Smooth muscle cell (in vitro differentiated cells): ENCODE data around the gene GABRP. TPM values are rescaled to one million over a fixed set of nuclear protein-coding genes. Genes with fewer than 3 reads are reported as not detected.

Experiments
- DNase-seq: peaks from one replicate; lab custom pipeline; 2025; ENCODE audit not compliant: unreplicated experiment; lab: John Stamatoyannopoulos, UW
- H2AFZ ChIP-seq: fragments of 200-600 bp; sonication (generic); 2 replicates; pipeline ENCODE4 v1.6.0; 2016; ENCODE audit warnings: antibody characterized with exemption, low read depth, mild to moderate bottlenecking
- H3F3A ChIP-seq: fragments of 200-600 bp; sonication (generic); 2 replicates; pipeline ENCODE4 v1.6.0; 2017; ENCODE audit warnings: antibody characterized with exemption, low read depth
- H3K27ac ChIP-seq: fragments of 200-600 bp; sonication (generic); 2 replicates; pipeline ENCODE4 v1.5.1; 2016; ENCODE audit warnings: low read depth, mild to moderate bottlenecking
- H3K27me3 ChIP-seq: fragments of 200-600 bp; sonication (generic); 2 replicates; pipeline ENCODE4 v1.6.1; 2016; ENCODE audit warnings: low read depth, mild to moderate bottlenecking
- H3K36me3 ChIP-seq: fragments of 200-600 bp; sonication (generic); 2 replicates; pipeline ENCODE4 v1.5.1; 2016; ENCODE audit warnings: low read depth
- H3K4me1 ChIP-seq: fragments of 200-600 bp; sonication (generic); 2 replicates; pipeline ENCODE4 v1.5.1; 2016; ENCODE audit warnings: low read depth
- H3K4me2 ChIP-seq: fragments of 200-600 bp; sonication (generic); 2 replicates; pipeline ENCODE4 v1.6.0; 2016; ENCODE audit warnings: mild to moderate bottlenecking
- H3K4me3 ChIP-seq: fragments of 200-600 bp; sonication (generic); 2 replicates; pipeline ENCODE4 v1.5.1; 2016; ENCODE audit warnings: mild to moderate bottlenecking
- H3K79me2 ChIP-seq: fragments of 200-600 bp; sonication (generic); 2 replicates; pipeline ENCODE4 v1.6.0; 2016; ENCODE audit warnings: low read depth, mild to moderate bottlenecking
- H3K9ac ChIP-seq: fragments of 200-600 bp; sonication (generic); 2 replicates; pipeline ENCODE4 v1.6.0; 2016; ENCODE audit warnings: low read depth
- H3K9me3 ChIP-seq: fragments of 200-600 bp; sonication (generic); replicated peaks from 2 replicates; pipeline ENCODE4 v1.5.1; 2016; ENCODE audit warnings: low read depth
- H4K20me1 ChIP-seq: fragments of 200-600 bp; sonication (generic); 2 replicates; pipeline ENCODE4 v1.6.0; 2016; ENCODE audit warnings: low read depth
- WGBS: methylation state at CpG from one replicate; pipeline ENCODE4 v1.1.7; 2016; ENCODE audit warnings: low lambda C conversion rate; 5-methylcytosine and 5-hydroxymethylcytosine counted together
- polyA plus RNA-seq: library from polyadenylated mRNA; unstranded; fragments of >200 nt; fragmentation: Nextera tagmentation; extraction: Ambion mirVana; gene quantifications from 2 replicates; pipeline ENCODE4 v1.2.1, GENCODE V29; 2016
- total RNA-seq: library from RNA; depleted of rRNA; stranded (reverse); fragments of >200 nt; gene quantifications from 2 replicates; pipeline ENCODE4 v1.2.3, GENCODE V29; 2014
- TF ChIP-seq, protein P1 (sequence below): fragments of 200-600 bp; sonication (generic); IDR thresholded peaks from 2 replicates; pipeline ENCODE4 v1.5.1; 2017; ENCODE audit warnings: borderline replicate concordance, mild to moderate bottlenecking, antibody characterized with exemption; ENCODE audit not compliant: insufficient read depth, poor library complexity, severe bottlenecking

The GABRP gene, protein sequence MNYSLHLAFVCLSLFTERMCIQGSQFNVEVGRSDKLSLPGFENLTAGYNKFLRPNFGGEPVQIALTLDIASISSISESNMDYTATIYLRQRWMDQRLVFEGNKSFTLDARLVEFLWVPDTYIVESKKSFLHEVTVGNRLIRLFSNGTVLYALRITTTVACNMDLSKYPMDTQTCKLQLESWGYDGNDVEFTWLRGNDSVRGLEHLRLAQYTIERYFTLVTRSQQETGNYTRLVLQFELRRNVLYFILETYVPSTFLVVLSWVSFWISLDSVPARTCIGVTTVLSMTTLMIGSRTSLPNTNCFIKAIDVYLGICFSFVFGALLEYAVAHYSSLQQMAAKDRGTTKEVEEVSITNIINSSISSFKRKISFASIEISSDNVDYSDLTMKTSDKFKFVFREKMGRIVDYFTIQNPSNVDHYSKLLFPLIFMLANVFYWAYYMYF
- total RNA-seq: 28.7 and 52.8 TPM in 2 replicates
- polyA plus RNA-seq: 4.1 and 56.0 TPM in 2 replicates

DNA sequence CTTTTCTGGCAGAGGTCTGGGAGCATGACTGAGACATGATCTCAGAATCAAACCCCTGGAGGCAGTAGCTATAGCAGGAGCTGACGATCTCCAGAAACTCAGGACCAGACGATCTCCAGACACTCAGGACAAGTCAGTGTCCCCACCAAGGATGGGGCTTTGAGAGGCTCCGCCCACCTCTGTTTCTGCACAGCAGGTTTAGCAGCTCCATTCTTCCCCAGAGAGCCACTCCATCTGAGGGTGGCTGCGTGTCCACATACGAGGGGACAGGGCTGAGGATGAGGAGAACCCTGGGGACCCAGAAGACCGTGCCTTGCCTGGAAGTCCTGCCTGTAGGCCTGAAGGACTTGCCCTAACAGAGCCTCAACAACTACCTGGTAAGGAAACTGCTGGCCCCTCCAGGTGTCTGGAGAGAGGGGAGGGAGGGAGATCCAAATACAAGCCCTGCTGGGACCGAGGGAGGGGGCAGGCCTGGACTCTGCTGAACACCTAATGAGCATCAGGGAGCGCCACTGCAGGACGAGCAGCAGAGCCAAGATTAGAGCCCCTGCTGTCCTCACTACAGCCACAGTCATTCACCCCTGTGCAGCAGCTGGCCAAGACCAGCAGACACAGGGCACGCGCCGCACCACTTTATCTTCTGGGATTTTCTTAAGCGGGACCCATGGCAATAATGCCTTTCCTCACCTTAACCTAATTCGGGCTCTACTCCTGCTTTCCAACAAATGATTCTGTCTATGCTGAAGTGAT lies at the start of gene GABRP:
Gene GABRP, plus strand, starts transcription at position 228 of the 750 bp plus-strand sequence. CDS start 4,891 bp downstream, outside the sequence.
- no peaks in the 10 kb centered on the region for H3K36me3 ChIP-seq
- H4K20me1 ChIP-seq: no peaks in the 10 kb centered on the region
- no peak within 1 kb of the TSS for H3K4me2 ChIP-seq
- H3K9ac ChIP-seq: no peak within 1 kb of the TSS
- 71% methylated on average over 14 of the region's 14 CpGs for WGBS
- no peak within 1 kb of the TSS for H3K27ac ChIP-seq
- H3K79me2 ChIP-seq: no peaks in the 10 kb centered on the region
- no peak for DNase-seq
- no peaks in the 10 kb centered on the region for H3F3A ChIP-seq
- TF ChIP-seq, protein P1, sequence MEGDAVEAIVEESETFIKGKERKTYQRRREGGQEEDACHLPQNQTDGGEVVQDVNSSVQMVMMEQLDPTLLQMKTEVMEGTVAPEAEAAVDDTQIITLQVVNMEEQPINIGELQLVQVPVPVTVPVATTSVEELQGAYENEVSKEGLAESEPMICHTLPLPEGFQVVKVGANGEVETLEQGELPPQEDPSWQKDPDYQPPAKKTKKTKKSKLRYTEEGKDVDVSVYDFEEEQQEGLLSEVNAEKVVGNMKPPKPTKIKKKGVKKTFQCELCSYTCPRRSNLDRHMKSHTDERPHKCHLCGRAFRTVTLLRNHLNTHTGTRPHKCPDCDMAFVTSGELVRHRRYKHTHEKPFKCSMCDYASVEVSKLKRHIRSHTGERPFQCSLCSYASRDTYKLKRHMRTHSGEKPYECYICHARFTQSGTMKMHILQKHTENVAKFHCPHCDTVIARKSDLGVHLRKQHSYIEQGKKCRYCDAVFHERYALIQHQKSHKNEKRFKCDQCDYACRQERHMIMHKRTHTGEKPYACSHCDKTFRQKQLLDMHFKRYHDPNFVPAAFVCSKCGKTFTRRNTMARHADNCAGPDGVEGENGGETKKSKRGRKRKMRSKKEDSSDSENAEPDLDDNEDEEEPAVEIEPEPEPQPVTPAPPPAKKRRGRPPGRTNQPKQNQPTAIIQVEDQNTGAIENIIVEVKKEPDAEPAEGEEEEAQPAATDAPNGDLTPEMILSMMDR: no peak
- no peaks in the 10 kb centered on the region for H3K9me3 ChIP-seq
- no peaks in the 10 kb centered on the region for H3K27me3 ChIP-seq
- peak within 1 kb of the TSS; percentile 25 for H3K4me3 ChIP-seq
- H2AFZ ChIP-seq: no peak within 1 kb of the TSS
- no peaks in the 10 kb centered on the region for H3K4me1 ChIP-seq

DNA sequence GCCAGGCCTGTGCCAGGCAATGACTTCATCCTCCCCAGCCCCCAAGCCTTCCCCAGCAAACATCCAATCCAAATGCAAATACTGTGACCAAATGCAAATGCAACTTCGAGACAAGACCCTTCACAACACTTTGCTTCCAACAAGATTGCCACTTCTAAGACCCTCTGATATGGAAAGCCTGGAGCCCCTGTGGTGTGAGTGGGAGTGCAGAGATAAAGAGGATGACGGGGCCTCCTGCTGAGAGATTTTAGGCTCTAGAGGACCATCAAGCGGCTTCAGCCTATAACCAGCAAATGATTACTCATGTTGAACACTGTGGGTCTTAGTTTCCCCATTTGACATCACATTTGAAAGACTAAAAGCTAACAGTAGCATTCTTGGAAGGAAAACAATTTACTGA lies 46.6 kb upstream of the GABRP start:
- TF ChIP-seq, protein P1: no peak
- H3K9me3 ChIP-seq: peaks cover 8% of the 10 kb centered on the region
- no peaks in the 10 kb centered on the region for H3K36me3 ChIP-seq
- DNase-seq: no peak
- H3F3A ChIP-seq: no peaks in the 10 kb centered on the region
- H3K9ac ChIP-seq: no peak overlapping the region
- H3K27ac ChIP-seq: no peak overlapping the region
- H3K4me1 ChIP-seq: no peaks in the 10 kb centered on the region
- H3K79me2 ChIP-seq: no peaks in the 10 kb centered on the region
- H4K20me1 ChIP-seq: no peaks in the 10 kb centered on the region
- no peak overlapping the region for H3K4me3 ChIP-seq
- H2AFZ ChIP-seq: no peak overlapping the region
- peaks cover 13% of the 10 kb centered on the region for H3K27me3 ChIP-seq
- no peak overlapping the region for H3K4me2 ChIP-seq
- 58% methylated on average over 3 of the region's 3 CpGs for WGBS

DNA sequence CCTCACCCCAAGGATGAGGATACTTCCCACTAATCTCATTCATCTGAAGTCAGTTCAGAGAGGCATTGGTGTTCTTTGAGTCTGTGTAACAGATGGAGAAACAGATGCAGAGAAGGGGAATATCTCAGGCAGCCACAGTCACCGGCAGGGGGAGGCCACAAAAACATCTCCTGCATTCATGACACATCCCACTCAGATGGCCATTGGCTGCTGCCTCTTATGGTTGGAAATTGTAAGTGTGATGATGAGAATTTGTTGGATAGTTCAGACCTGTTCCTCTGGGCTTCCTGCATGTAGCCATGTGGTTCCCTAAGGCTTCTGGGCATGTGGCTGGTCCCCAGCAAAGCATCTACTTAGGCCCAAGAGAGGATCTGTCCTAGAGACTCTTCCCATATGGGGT lies 45.9 kb upstream of the GABRP start:
- Histone ChIP-seq H3K36me3 (no peaks in the 10 kb centered on the region), H3K9ac (no peak overlapping the region), H3K4me3 (no peak overlapping the region), H3K79me2 (no peaks in the 10 kb centered on the region), H2AFZ (no peak overlapping the region), H4K20me1 (no peaks in the 10 kb centered on the region), H3K9me3 (peaks cover 8% of the 10 kb centered on the region), H3K27ac (no peak overlapping the region), H3F3A (no peaks in the 10 kb centered on the region), H3K27me3 (peaks cover 13% of the 10 kb centered on the region), H3K4me1 (no peaks in the 10 kb centered on the region), H3K4me2 (no peak overlapping the region)
- no peak for DNase-seq
- TF ChIP-seq, protein P1: no peak
- WGBS: 88% methylated on average over 1 of the region's 1 CpG
